Lower leg skin (tissue), 4 donors: ENCODE data around the gene MPRIP. TPM values are rescaled to one million over a fixed set of nuclear protein-coding genes. Genes with fewer than 3 reads are reported as not detected.
"Not testable (repeated sequence)": the region's sequence is repeated elsewhere in the genome, so short reads cannot be mapped to it uniquely, and the experiment has no call there.

ENCODE experiments used
- DNase-seq, 2 donors: peaks; one replicate each; pipeline ENCODE4 v3.0.0-alpha.2; 2019; ENCODE audit warnings: low spot score in 2 of 2
- H3K4me3 ChIP-seq: fragments of 200-600 bp; sonication (generic); 2 replicates; pipeline ENCODE4 v1.5.1; 2017; ENCODE audit warnings: mild to moderate bottlenecking, low read depth; ENCODE audit not compliant: poor library complexity, severe bottlenecking
- POLR2A ChIP-seq, 2 donors: fragments of 450-650 bp; IDR thresholded peaks; one replicate each; pipeline ENCODE4 v1.6.1; 2016 to 2017; ENCODE audit warnings: antibody characterized with exemption in 2 of 2, mild to moderate bottlenecking in 1 of 2, moderate library complexity in 1 of 2
- WGBS, 2 donors: methylation state at CpG; one replicate each; pipeline ENCODE4 v1.1.5; 2018; 5-methylcytosine and 5-hydroxymethylcytosine counted together
- intact Hi-C: fragments of 100-400 bp; cut with DNase I; formaldehyde crosslinking; loops from one replicate; pipeline ENCODE4 v1.15.0; 2023; ENCODE audit warnings: low total_unique reads
- total RNA-seq, 4 donors: library from RNA; depleted of rRNA; stranded (reverse); fragments of >200 nt; gene quantifications; one replicate each; pipeline ENCODE4 v1.1.0, GENCODE V29; 2016
- TF ChIP-seq, protein P1 (sequence below), 3 donors: fragments of 450-650 bp; IDR thresholded peaks; one replicate each; pipeline ENCODE4 v1.5.1; 2016; ENCODE audit warnings: antibody characterized with exemption in 3 of 3, mild to moderate bottlenecking in 3 of 3, moderate library complexity in 2 of 3

MPRIP gene
- total RNA-seq, 4 donors from 2014 or later: 128 to 217 (median 141) TPM

DNA sequence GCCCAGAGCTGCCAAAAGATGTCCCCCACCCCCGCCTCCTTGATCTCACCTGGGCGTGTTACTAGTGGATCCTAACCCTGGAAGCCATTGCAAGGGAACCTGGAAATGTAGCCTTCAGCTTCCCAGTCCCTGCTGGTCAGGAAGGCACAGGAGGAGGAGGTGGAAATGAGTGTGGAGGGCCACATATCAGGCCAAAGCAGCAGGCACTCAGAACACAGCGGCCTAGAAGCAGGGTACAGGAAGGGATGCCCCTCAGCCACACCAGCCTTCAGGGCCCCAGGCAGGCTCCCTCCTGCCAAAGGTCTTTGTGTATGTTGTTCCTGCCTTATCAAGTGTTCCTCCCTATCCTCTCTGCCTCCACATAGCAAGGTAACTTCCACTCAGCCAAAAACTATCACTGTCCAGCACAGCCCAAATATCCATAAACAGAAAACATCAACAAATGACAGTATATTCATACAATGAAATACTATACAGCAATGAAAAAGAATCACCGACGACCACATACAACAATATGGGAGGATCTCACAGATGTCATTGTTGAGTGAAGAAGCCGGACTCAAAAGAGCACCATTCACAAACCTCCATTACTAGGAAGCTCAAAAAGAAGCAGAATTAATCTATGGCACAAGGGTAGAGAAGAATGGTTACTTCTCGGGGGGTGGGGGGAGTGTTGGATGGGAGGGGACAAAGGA, 42.2 kb upstream of the MPRIP start:
- TF ChIP-seq POLR2A (IDR thresholded peaks at IDR 0.05): no peak
- TF ChIP-seq, protein P1, sequence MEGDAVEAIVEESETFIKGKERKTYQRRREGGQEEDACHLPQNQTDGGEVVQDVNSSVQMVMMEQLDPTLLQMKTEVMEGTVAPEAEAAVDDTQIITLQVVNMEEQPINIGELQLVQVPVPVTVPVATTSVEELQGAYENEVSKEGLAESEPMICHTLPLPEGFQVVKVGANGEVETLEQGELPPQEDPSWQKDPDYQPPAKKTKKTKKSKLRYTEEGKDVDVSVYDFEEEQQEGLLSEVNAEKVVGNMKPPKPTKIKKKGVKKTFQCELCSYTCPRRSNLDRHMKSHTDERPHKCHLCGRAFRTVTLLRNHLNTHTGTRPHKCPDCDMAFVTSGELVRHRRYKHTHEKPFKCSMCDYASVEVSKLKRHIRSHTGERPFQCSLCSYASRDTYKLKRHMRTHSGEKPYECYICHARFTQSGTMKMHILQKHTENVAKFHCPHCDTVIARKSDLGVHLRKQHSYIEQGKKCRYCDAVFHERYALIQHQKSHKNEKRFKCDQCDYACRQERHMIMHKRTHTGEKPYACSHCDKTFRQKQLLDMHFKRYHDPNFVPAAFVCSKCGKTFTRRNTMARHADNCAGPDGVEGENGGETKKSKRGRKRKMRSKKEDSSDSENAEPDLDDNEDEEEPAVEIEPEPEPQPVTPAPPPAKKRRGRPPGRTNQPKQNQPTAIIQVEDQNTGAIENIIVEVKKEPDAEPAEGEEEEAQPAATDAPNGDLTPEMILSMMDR (IDR thresholded peaks at IDR 0.05): no peak
- intact Hi-C loops: loop anchor here (10.0 kb wide), 1 partner anchor 135 kb away; no protein-coding TSS in a partner anchor
- WGBS, 2 donors: 90% methylated on average over 6 to 7 of the region's 7 CpGs
- H3K4me3 ChIP-seq: no peak overlapping the region
- no peak for DNase-seq

DNA sequence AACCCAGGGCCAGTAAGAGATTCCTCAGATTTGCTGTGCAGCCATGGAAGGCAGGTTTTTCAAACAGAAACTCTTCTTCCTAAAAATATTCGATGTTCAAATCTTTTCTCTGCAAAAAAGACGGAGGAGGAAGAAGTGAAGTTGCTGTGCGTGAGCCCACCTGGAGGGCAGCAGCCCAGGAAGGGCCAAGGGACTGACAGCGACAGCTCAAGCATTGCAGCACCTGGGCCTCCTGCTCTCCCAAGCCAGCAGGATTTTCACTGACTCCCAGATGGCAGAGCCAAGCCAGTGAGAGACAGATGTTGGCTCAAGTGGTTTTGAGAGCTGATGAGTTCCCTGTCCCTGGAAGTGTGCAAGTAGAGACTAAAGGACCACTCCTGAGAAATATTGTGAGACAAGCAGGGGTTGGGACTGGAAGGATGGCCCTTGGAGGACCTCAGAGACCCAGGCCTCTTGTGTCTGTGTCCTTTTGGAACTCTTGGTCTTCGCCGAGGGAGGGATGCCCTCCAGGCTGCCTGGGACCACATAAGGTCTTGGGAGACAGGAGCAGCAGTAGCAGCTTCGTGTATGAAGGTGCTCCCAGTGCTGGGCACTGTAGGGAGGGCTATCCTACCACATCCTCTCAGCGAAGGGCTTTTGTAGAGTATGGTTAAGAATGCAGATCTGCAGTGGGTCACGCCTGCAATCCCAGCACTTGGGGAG, 41.0 kb upstream of the MPRIP start:
- TF ChIP-seq, protein P1 (IDR thresholded peaks at IDR 0.05): no peak
- no peak for TF ChIP-seq POLR2A (IDR thresholded peaks at IDR 0.05)
- intact Hi-C loops: loop anchor here (10.0 kb wide), 1 partner anchor 134 kb away; no protein-coding TSS in a partner anchor
- WGBS, 2 donors: 79 to 84% methylated on average over 9 of the region's 9 CpGs
- no peak for DNase-seq
- H3K4me3 ChIP-seq: no peak overlapping the region

DNA sequence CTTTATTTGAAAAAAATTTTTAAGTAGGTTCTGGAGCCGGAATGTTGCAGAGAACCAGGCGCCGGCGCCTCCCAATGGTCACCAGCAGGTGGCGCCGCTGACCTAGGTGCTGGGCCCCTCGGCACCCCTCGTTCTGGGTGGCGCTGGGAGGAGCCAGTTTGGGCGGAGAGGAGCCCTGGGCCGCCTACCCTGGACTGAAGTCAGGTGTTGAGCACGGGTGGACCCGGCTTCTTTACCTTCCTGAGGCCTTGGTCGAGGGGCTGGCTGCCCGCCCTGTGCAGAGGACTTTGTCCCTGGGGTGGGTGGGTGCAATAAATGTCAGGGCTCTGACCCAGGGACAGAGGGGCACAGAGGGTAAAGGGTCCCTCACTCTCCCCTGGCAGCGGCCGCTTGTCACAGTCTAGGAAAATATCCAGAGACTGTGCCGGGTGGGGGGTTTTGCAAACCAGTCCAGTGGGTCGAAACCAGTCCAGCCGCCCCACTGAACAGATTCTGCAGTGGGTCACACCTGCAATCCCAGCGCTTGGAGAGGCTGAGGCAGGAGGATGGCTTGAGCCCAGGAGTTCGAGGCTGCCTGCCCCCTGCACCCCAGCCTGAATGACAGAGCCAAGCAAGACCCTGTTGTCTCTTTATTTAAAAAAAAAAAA, 40.3 kb upstream of the MPRIP start:
- intact Hi-C loops: loop anchor here (10.0 kb wide), 1 partner anchor 133 kb away; no protein-coding TSS in a partner anchor
- no peak for TF ChIP-seq POLR2A (IDR thresholded peaks at IDR 0.05)
- TF ChIP-seq, protein P1 (IDR thresholded peaks at IDR 0.05): peak in 1 of 3 donors; percentile 93
- 20% methylated on average over 21 of the region's 22 CpGs for WGBS, 2 donors
- peak; percentile 56 to 96 for DNase-seq
- H3K4me3 ChIP-seq: no peak overlapping the region

DNA sequence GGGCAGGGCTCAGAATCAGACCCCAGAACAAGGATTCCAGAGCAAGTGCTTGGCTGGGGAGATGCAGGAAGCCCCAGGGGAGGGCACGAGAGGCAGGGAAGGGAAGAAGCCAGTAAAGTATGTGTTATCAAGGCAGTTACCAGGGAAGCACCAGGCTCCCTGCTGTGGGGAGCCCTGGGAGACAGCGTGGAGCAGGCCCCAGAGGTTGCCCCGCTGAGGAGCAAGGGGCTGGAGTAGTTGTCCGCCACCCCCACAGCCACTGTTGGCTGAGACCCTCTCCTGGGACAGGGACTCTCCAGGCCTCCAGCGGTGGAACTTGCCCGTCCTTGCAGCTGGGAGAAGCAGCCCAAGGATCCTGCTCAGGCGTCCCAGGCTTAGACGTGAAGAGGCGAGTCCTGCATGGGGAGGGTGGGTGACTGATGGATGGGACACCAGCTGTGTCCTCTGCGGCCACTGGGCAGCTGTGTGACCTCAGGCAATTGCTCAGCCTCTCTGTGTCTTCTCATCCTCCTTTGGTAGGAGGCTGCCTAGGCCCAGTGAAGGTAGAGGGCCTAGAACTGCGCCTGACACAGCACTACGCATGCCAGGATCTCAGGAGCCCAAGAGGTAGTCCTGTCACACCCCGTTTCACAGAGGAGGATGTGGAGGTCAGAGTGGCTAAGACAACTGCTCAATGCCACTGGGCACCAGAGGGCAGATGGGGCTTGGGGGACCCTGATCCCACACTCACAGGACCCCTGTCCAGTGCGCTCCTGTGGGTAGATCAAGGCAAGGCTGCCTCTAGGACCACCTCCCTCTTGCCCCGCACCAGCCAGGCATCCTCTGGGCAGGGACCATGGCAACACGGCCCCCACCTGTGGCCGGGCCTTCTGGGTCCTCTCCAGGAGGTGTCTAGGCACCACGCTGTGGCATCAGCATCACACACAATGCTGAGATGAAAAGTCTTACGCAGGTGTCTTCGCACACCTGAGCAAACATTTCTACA, 39.2 kb upstream of the MPRIP start:
- DNase-seq, H3K4me3 ChIP-seq: not testable (repeated sequence)
- 84 to 85% methylated on average over 15 to 19 of the region's 20 CpGs for WGBS, 2 donors
- intact Hi-C loops: loop anchor here (10.0 kb wide), 1 partner anchor 132 kb away; no protein-coding TSS in a partner anchor

DNA sequence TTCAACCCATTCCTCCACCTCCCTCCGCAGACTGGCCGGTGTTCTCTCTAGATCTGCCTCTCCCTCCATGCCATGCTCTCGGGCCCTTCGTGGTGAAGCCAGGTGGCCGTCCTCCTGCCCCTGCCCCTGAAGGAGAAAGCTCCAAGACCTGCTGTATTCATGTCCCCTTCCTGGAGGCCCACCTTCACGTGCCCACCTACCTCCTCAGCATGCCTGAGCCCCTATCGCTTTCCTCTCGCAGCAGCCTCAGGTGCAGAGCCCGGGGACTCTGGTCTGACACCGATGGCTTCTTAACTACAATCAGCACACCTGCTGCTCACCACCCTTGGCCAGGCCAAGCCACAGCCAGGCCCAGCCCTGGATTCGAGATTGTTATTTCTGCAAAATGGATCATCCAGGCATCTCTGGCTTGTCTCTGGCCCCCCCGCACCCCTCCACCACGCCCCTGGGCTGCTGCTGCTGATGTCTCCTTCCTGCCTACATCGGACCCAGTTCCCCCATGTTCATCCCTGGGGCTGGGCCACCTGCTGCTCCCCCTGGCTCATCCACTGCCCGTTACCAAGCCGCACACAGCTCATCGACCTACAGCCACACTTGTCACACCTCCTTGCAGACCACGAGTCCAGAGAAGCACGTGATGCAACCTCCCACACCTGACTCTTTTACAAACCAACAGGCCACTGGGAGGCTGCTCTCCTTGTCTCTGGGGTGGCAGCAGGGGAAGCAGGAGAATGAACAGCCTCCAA, 37.8 kb upstream of the MPRIP start:
- no peak overlapping the region for H3K4me3 ChIP-seq
- no peak for DNase-seq
- TF ChIP-seq, protein P1 (IDR thresholded peaks at IDR 0.05): no peak
- TF ChIP-seq POLR2A (IDR thresholded peaks at IDR 0.05): no peak
- 88 to 89% methylated on average over 19 of the region's 19 CpGs for WGBS, 2 donors
- intact Hi-C loops: loop anchor here (10.0 kb wide), 1 partner anchor 130 kb away; no protein-coding TSS in a partner anchor

DNA sequence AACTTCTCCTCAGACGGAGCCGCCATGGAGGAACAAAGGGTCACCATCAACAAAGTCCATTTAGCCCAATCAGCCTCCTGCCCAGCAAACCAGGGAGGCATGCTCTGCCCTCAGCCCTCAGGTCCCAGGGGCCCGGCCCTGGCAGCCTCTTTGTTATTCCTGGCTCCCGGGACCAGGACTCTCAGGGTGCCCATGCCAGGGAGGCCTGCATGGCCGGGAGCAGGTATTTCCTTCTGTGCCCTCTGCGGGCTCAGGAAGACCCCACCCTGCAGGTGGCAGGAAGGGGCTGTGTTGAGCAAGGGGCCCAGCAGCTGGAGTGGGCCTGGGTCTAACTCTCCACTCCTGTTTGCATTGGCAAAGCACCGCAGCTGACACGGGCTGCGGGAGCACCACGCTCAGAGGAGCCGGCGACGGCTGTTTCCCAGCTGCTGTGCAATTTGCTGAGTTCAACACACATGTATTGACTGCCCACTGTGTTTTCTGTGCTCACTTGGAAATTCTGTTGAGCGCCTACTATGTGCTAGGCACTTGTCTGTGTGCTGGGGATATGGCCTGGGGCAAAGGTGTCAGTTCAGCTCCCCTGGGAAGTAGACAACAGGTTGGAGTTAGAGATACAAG, 37.2 kb upstream of the MPRIP start:
- 60 to 79% methylated on average over 10 to 14 of the region's 14 CpGs for WGBS, 2 donors
- not testable (repeated sequence) for DNase-seq, H3K4me3 ChIP-seq
- intact Hi-C loops: loop anchor here (10.0 kb wide), 1 partner anchor 130 kb away; no protein-coding TSS in a partner anchor

DNA sequence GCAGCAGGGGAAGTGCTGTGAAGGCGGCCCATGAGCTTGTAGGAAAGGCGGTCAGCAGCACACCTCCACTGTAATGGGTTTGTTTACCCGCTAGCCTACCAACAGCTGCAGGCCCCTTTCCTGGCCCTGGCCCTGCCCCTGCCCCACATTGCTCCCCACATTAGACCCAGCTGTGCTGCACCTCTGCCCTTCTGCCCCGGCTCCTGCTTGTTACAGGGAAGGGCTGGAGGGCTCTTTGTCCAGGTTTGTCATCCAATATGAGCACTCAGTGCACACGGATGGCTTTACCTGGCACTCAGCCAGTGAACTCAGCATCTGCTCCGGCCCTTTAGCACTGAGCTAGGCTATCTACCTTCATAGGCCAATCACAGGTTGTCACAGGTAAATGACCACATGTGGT, 34.4 kb upstream of the MPRIP start:
- 87 to 90% methylated on average over 4 to 5 of the region's 6 CpGs for WGBS, 2 donors
- intact Hi-C loops: loop anchor here (10.0 kb wide), 1 partner anchor 127 kb away; no protein-coding TSS in a partner anchor

More for the DNA sequence above, 34.4 kb upstream of the MPRIP start:
- not testable (repeated sequence) for H3K4me3 ChIP-seq, DNase-seq
